NCI-H2196 (cell line): ENCODE data around the gene BRD3OS.
"Not testable (repeated sequence)": the region's sequence is repeated elsewhere in the genome, so short reads cannot be mapped to it uniquely, and the experiment has no call there.

Experiments
- DNase-seq: peaks from one replicate; lab custom pipeline; 2025; ENCODE audit not compliant: unreplicated experiment; lab: John Stamatoyannopoulos, UW

BRD3OS gene

GRCh38 chr9:133987946-133988665 is 37.2 kb upstream of the BRD3OS start:
- DNase-seq: no peak

GRCh38 chr9:133988771-133989170 is 36.5 kb upstream of the BRD3OS start:
- not testable (repeated sequence) for DNase-seq

DNA sequence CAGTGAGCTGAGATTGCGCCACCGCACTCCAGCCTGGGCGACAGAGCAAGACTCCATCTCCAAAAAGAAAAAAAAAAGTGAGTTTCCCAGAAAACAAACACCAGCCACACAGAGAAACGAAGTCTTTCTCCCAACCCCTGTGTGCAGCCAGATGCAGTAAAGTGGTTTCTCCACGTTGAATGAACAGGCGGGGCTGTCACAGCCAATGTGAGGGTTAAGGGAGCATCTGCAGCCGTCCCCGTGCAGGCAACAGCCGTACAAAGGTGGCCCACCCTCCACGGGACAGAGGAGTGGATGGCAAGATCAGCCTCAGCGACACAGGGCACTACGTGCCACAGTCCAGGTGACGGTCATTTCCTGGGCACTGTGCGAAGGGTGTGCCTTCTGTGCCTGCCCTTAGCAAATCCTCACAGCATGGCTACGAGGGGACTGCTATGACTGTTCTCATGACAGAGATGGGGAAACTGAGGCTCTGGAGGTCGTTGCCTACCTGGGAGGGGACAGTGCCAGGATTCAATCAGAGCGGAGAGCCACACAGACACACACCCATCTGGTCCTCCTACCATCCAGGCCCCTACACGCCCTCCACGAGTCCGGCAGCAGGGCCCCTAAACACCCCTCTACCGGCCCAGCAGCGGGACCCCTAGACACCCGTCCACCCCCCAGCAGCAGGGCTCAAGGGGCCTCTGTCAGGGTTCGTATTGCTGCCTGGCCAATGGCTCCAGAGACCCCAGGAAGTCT is 35.5 kb upstream of the BRD3OS start:
- DNase-seq: no peak

GRCh38 chr9:133990366-133991213 is 34.7 kb upstream of the BRD3OS start:
- no peak for DNase-seq

GRCh38 chr9:133991214-133991921 is 33.9 kb upstream of the BRD3OS start:
- DNase-seq: no peak

DNA sequence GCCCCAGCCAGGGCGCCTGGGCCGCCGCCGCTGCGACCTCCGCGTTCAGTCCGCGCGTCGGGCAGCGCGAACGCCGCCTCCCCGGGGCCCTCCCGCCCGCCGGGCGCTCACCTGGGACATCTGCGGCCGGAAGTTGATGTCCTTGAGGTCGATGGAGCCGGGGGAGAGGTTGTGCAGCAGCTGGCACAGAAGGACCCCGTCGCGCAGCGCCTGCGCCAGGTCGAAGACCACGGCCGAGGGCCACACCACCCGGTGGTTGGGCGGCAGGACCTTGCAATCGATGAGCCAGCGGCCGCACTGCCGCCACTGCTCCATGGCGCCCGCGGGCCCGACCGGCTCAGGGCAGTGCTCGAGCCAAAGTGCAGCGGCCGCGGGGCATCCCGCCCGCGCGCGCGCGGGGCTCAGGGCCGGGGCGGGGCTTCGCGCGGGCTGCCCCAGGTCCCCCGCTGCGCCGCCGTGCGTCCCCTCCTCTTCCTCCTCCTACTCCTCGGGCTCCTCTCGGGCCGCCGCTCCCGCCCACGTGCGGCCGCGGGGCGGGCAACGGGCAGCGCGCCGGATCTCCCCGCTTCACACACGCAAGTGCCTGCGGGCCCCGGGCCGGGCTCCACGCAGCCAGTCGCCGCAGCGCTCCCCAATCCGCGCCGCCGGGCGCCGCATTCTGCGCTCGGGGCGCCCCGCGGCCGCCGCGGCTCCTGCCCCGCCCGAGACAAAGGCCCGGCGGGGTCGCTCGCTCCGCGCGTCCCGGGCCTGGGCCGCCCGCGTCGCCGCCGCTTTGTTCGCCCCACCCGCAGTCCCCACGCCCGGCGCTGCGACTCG is 33.1 kb upstream of the BRD3OS start, which contains the start of gene VAV2:
Gene VAV2 (minus strand): TSS at position 361 of the 816 bp plus-strand sequence. CDS start 46 bp downstream, at position 315.
- peak; percentile 37 for DNase-seq

- DNase-seq: peak; percentile 82
Measured at GRCh38 chr9:133992780-133993634, 32.3 kb upstream of the BRD3OS start.

DNA sequence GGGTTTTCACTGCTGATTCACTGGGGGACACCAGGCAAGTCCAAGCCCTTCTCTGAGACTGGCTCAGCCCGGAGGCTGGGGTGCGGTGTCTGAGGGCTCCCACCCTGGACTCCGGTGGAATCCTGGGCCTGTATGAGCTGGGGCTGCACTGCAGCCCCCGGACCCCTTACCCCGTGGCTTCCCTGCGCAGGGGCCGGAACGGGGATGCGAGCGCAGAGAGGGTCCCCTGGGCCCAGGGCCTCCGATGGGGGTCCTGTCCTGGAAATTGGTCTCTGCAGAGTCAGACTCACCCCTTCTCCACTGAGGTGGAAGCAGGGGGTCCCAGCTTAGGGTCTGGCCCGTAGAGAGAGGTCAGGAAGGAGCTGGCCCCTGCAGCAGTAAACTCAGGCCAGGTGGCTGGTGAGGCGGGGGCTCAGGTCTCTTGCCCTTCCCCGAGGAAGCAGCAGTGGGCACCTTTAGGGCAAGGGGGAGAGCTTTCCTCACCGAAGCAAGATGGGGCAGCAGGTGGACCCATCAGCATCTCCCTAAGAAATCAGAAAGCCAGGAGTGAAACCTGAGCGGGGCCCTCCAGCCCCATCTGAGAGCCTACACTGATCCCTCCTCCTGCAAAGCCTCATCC is 31.5 kb upstream of the BRD3OS start:
- no peak for DNase-seq

DNA sequence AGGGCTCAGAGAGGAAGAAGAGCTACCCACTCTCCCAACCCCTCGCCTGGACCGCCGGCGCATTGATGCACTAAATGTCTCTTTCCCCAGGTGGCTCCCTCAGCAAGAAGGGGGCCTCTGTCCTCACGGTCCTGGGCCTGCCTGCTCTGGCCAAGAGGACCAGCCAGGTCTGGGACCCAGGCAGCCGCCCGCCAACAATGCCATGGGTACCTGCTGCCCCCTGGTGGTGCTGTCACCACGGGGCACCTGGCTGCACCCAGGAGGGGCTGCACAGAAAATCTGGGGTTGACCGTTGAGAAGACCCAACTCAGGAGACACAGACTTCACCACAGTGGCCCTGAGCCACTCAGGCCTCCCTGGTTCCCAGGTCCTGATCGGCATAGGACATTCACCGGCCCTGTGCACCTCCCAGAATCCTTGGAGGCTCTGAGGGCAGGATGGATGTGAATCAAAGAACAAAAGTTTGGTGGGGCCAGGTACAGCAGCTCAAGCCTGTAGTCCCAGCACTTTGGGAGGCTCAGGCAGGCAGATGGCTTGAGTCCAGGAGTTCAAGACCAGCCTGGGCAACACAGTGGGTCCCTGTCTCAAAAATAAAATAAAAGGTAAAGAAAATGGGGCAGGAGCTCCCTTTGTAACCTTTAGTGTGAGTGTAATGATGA is 30.8 kb upstream of the BRD3OS start:
- DNase-seq: peak; percentile 79

DNA sequence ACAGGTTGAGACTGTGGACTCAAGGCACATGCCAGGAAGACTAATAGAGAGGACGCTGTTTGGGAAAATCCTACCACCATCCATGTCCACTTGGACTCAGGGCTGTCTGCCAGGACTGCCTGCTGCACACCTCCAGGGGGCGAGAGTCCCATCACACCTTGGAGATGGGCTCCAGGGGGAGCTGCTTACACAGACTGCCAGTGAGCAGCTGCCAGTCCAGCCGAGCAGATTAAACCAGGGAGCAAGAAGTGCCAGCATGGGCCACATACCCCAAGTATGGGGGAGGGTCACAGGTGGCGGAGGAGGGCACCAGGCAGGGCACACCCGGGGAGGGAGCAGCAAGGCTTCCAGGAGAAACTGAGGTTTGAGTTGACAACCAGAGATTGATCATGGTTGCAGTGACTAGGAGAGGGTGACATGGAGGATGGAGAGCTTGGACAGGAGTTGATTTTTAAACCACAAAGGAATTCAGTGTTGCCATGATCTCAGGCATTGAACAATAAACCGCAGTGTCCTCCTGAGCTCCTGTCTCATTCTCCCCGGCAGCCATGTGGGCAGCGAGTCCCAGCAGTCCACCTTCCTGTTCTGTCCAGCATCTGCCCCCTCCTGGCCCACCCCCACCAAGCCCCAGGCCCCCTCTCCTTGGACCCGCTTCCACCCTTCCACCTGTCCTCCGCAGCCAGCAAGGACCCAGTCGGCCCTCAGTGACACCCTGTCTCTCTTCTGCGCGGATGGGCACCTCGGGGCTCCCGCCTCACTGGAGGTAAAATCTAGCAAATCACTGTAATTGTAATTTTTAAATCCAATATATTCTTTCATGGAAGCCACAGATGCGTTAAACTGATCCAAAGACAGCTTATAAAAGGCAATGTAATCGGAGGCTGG is 30.0 kb upstream of the BRD3OS start:
- DNase-seq: peak; percentile 57

- DNase-seq: no peak
Measured at GRCh38 chr9:133996531-133997520, 28.5 kb upstream of the BRD3OS start.

DNA sequence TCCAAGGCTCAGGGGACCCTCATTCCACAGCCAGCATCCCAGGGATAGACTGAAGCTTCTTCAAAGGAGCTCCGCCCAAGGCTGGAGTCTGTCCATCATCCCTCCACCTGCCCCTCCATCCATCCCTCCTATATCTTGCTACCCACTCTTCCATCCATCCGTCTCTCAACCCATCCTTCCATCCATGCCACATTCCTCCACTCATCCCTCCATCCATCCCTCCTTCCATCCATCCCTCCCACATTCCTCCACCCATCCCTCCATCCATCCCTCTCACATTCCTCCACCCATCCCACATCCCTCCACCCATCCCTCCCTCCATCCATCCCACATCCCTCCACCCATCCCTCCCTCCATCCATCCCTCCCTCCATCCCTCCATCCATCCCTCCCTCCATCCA is 27.7 kb upstream of the BRD3OS start:
- DNase-seq: no peak

- DNase-seq: no peak
Measured at GRCh38 chr9:133998915-133999595, 26.2 kb upstream of the BRD3OS start.

GRCh38 chr9:133999851-134000265 is 25.4 kb upstream of the BRD3OS start:
- no peak for DNase-seq

DNA sequence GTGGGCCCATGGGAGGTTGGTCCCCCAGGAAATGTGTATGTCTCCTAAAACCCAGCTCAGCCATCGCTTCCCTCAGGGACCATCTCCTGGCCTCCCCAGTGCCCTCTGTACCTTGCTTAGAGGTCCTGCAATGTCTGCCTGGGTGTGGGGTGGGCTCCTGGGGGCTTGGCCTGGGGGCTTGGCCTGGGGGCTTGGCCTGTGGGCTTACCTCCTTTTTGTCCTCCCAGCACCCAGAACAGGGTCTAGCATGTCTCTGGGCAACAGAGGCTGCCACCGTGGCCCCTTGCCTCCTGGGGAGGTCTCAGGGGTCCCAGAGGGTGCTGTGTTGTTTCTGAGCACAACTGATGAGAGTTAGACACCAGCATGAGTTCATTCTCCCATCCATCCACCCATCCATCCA is 22.5 kb upstream of the BRD3OS start:
- DNase-seq: no peak
